Coronary artery (tissue), 2 donors: ENCODE data around the gene GABRG3.

Source experiments
- DNase-seq: peaks from one replicate; pipeline ENCODE4 v3.0.0-alpha.2; 2017; ENCODE audit warnings: low spot score
- H3K27ac ChIP-seq, 2 donors: fragments of 200-600 bp; sonication (generic); one replicate each; pipeline ENCODE4 v1.5.1; 2016 to 2019
- H3K4me3 ChIP-seq: fragments of 200-600 bp; sonication (generic); 2 replicates; pipeline ENCODE4 v1.5.1; 2016; ENCODE audit warnings: mild to moderate bottlenecking, moderate library complexity
- CTCF ChIP-seq: fragments of 200-600 bp; sonication (generic); IDR thresholded peaks from one replicate; pipeline ENCODE4 v1.5.1; 2019; ENCODE audit warnings: antibody characterized with exemption

Gene GABRG3

GRCh38 chr15:27426805-27427204, 455.8 kb downstream of the GABRG3 start:
- TF ChIP-seq CTCF = no peak
- H3K4me3 ChIP-seq = no peak overlapping the region
- no peak for DNase-seq
- H3K27ac ChIP-seq = no peak overlapping the region

GRCh38 chr15:27427276-27427675, 456.3 kb downstream of the GABRG3 start:
- Histone ChIP-seq H3K27ac (no peak overlapping the region), H3K4me3 (no peak overlapping the region)
- TF ChIP-seq CTCF = no peak
- DNase-seq = no peak

- H3K4me3 ChIP-seq = no peak overlapping the region
- DNase-seq = no peak
- TF ChIP-seq CTCF = no peak
Measured at GRCh38 chr15:27428151-27428550, 457.2 kb downstream of the GABRG3 start.

GRCh38 chr15:27429577-27429976, 458.6 kb downstream of the GABRG3 start:
- Histone ChIP-seq H3K27ac (no peak overlapping the region), H3K4me3 (no peak overlapping the region)
- no peak for TF ChIP-seq CTCF
- DNase-seq = no peak

More at GRCh38 chr15:27428151-27428550, 457.2 kb downstream of the GABRG3 start:
- no peak overlapping the region for H3K27ac ChIP-seq

- H3K27ac ChIP-seq = no peak overlapping the region
- no peak for DNase-seq
- no peak for TF ChIP-seq CTCF
- no peak overlapping the region for H3K4me3 ChIP-seq
Measured at GRCh38 chr15:27433604-27434003, 462.6 kb downstream of the GABRG3 start.

GRCh38 chr15:27438403-27439375, 467.7 kb downstream of the GABRG3 start:
- DNase-seq = no peak
- H3K27ac ChIP-seq = no peak overlapping the region

More at GRCh38 chr15:27438403-27439375, 467.7 kb downstream of the GABRG3 start:
- no peak for TF ChIP-seq CTCF
- H3K4me3 ChIP-seq = no peak overlapping the region
